ENCODE data around the gene ATOH7.
"Not testable (repeated sequence)": the region's sequence is repeated elsewhere in the genome, so short reads cannot be mapped to it uniquely, and the experiment has no call there.

ATOH7 gene

DNA sequence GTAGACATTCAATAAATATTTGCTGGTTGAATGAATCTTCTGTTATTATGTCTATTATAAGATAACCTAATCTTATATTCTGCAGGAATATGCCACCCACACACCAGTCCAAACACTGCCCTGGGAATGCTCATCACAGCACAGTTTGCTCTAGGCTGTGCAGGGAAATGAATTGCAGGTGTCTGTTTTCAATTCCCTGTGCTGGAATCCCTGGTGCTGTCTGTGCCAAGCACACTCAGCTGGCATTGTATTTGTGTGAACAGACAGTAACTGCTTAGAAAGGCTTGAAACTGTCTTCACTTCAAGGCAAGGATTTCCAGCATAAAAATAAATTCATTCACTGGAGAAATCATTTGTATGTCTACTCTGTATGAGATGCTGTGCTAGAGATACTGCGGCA is 20.2 kb downstream of the ATOH7 start:
- TF ChIP-seq, protein P1, sequence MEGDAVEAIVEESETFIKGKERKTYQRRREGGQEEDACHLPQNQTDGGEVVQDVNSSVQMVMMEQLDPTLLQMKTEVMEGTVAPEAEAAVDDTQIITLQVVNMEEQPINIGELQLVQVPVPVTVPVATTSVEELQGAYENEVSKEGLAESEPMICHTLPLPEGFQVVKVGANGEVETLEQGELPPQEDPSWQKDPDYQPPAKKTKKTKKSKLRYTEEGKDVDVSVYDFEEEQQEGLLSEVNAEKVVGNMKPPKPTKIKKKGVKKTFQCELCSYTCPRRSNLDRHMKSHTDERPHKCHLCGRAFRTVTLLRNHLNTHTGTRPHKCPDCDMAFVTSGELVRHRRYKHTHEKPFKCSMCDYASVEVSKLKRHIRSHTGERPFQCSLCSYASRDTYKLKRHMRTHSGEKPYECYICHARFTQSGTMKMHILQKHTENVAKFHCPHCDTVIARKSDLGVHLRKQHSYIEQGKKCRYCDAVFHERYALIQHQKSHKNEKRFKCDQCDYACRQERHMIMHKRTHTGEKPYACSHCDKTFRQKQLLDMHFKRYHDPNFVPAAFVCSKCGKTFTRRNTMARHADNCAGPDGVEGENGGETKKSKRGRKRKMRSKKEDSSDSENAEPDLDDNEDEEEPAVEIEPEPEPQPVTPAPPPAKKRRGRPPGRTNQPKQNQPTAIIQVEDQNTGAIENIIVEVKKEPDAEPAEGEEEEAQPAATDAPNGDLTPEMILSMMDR (conservative IDR thresholded peaks at IDR 0.05; ENCODE audit: control insufficient read depth, insufficient read depth, low read depth, low read length): no peak
- no peak overlapping the region for H3K4me3 ChIP-seq (ENCODE audit: control insufficient read depth, low read depth, low read length)
- no peak for DNase-seq (ENCODE audit: low read depth)

DNA sequence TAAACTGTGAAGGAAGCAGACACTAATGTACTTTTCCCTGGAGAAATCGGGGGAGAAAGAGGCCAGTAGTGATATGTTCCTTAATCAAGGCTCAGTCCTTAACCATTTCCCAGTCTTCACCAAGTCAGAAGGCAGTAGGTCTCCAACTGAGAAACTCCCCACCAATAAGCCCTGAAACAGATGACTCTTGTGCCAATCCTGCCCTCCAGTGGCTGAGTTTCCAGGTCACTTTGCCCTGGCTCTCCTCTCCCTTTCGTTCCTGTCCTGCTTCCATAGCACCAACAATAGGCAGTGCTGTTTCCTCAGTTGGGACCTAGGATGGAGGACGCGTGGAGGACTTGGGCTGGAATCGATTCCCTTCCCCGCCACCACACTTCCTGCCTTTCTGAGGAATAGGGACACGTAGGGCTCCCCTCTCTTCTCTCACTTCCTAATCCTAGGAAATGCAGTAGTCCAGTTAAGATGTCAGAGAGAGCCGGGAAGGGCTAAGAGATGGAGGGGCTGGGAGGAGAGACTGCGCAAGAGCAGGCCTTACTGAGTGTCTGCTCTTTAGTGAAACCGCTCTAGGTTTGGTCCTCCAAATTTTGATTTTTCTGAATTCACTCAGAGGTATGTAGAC is 23.4 kb downstream of the ATOH7 start:
- H3K4me3 ChIP-seq (ENCODE audit: control insufficient read depth, low read depth, low read length): no peak overlapping the region
- TF ChIP-seq, protein P1 (conservative IDR thresholded peaks at IDR 0.05; ENCODE audit: control insufficient read depth, insufficient read depth, low read depth, low read length): peak; percentile 75
- DNase-seq (ENCODE audit: low read depth): peak; percentile 80

DNA sequence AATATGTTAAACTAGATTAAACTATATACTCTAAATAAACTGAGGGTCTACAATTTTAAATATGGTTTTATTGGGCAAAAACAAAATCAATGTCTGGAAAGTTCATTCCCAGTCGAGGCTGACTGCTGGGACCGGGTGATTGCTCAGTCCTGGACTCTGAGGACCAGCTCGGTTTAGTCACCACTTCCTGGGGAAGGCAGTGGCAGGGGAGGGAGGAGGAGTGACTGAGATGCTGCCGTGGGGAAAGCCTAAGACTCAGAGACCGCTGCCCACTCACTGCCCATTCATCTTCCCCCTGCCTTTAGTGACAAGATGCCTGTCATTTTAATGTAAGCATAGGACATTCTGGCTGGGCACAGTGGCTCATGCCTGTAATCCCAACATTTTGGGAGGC is 29.0 kb downstream of the ATOH7 start:
- TF ChIP-seq, protein P1 (conservative IDR thresholded peaks at IDR 0.05; ENCODE audit: control insufficient read depth, insufficient read depth, low read depth, low read length): no peak
- no peak overlapping the region for H3K4me3 ChIP-seq (ENCODE audit: control insufficient read depth, low read depth, low read length)
- DNase-seq (ENCODE audit: low read depth): peak; percentile 65

DNA sequence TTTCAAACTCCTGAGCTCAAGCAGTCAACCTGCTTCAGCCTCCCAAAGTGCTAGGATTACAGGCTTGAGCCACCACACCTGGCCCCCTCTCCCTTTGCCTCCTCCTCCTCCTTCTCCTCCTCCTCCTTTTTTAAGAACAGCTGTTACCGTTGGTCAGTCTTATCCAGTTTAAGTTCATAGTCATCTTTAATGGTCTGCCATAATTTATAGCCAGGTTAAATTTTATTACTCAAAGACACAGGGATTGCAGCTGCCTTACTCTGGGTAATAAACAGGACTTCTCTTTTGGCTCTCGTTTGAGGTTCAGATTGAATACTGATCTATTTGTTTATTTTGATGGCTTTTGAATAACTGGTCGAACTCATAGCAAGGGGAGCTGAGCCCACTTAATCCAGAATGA is 35.2 kb downstream of the ATOH7 start:
- TF ChIP-seq, protein P1 (conservative IDR thresholded peaks at IDR 0.05; ENCODE audit: control insufficient read depth, insufficient read depth, low read depth, low read length): no peak
- DNase-seq (ENCODE audit: low read depth): no peak

DNA sequence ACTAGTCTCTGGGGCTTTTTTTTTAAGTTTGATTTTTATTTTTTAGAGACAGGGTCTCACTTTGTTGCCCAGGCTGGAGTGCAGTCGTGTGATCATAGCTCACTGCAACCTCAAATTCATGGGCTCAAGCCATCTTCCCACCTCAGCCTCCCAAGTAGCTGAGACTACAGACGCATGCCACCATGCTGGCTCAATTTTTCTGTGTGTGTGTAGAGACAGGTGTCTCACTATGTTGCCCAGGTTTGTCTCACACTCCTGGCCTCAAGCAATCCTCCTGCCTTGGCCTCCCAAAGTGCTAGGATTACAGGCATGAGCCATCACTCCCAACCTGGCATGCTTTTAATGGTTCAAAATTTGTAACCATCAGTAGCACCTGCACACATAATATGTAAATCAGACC is 36.1 kb downstream of the ATOH7 start:
- not testable (repeated sequence) for H3K4me3 ChIP-seq (ENCODE audit: control insufficient read depth, low read depth, low read length); DNase-seq (ENCODE audit: low read depth)

More for the DNA sequence above, 35.2 kb downstream of the ATOH7 start:
- H3K4me3 ChIP-seq (ENCODE audit: control insufficient read depth, low read depth, low read length): no peak overlapping the region

DNA sequence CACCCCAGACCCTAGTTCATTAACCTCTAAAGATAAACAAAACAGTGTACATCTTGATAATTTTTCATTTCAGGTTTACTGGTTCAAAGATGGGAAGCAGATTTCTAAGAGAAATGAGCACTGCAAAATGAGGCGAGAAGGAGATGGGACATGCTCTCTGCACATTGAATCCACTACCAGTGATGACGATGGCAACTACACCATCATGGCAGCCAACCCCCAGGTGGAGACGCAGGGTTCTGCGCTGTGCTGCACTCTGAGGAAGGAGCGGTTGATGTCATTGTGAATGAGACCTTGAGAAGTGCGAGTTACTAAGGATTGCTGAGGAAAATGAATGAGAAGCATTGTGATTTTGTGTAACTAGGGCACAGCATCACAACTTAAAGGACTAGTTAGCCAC is 37.6 kb downstream of the ATOH7 start:
- TF ChIP-seq, protein P1 (conservative IDR thresholded peaks at IDR 0.05; ENCODE audit: control insufficient read depth, insufficient read depth, low read depth, low read length): no peak
- DNase-seq (ENCODE audit: low read depth): no peak

DNA sequence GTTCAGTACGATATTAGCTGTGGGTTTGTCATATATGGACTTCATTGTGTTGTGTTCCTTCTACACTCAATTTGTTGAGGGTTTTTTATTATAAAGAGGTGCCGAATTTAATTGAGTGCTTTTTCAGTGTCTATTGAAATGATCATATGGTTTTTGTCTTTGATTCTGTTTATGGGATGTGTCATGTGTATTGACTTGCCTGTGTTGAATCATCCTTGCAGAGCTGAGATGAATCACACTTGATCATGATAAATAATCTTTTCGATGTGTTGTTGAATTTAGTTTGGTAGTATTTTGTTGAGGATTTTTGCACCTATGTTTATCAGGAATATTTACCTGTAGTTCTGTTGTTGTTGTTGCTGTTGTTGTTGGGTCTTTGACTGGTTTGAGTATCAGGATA is 39.8 kb downstream of the ATOH7 start:
- TF ChIP-seq, protein P1 (conservative IDR thresholded peaks at IDR 0.05; ENCODE audit: control insufficient read depth, insufficient read depth, low read depth, low read length): no peak
- peak; percentile 63 for DNase-seq (ENCODE audit: low read depth)
- no peak overlapping the region for H3K4me3 ChIP-seq (ENCODE audit: control insufficient read depth, low read depth, low read length)

More for the DNA sequence above, 37.6 kb downstream of the ATOH7 start:
- H3K4me3 ChIP-seq (ENCODE audit: control insufficient read depth, low read depth, low read length): no peak overlapping the region
